Uterus (tissue), 4 donors: Measurements from ENCODE around the gene DUSP8. TPM values are rescaled to one million over a fixed set of nuclear protein-coding genes. Genes with fewer than 3 reads are reported as not detected.

ENCODE experiments used
- DNase-seq, 2 donors: peaks; one replicate each; pipeline ENCODE4 v3.0.0-alpha.2; 2019 to 2020
- H3K27ac ChIP-seq, 2 donors: fragments of 200-600 bp; sonication (generic); 1 replicate in 1 of 2; 2 replicates in 1 of 2; pipeline ENCODE4 v1.5.1; 2016 to 2018
- H3K27me3 ChIP-seq, 2 donors: fragments of 200-600 bp; sonication (generic); one replicate each; pipeline ENCODE4 v1.5.1; 2018 to 2019; ENCODE audit warnings: control low read depth in 1 of 2
- H3K36me3 ChIP-seq, 2 donors: fragments of 200-600 bp; sonication (generic); one replicate each; pipeline ENCODE4 v1.5.1; 2019; ENCODE audit warnings: control low read depth in 1 of 2
- H3K4me1 ChIP-seq, 2 donors: fragments of 200-600 bp; sonication (generic); one replicate each; pipeline ENCODE4 v1.5.1; 2018 to 2019; ENCODE audit warnings: control low read depth in 1 of 2
- H3K4me3 ChIP-seq, 2 donors: fragments of 200-600 bp; sonication (generic); 1 replicate in 1 of 2; 2 replicates in 1 of 2; pipeline ENCODE4 v1.5.1; 2018 to 2019; ENCODE audit warnings: mild to moderate bottlenecking in 1 of 2
- H3K9me3 ChIP-seq, 2 donors: fragments of 200-600 bp; sonication (generic); one replicate each; pipeline ENCODE4 v1.5.1; 2019; ENCODE audit warnings: control low read depth in 1 of 2
- CTCF ChIP-seq, 4 experiments: fragments of 200-600 bp in 2 of 4; fragments of 450-650 bp in 2 of 4; sonication (generic) in 2 of 4; IDR thresholded peaks; one replicate each; pipeline ENCODE4 v1.5.1; 2016 to 2019; ENCODE audit warnings: antibody characterized with exemption in 4 of 4, mild to moderate bottlenecking in 2 of 4, moderate library complexity in 1 of 4
- POLR2A ChIP-seq, 2 donors: fragments of 450-650 bp; IDR thresholded peaks; one replicate each; pipeline ENCODE4 v1.6.1; 2016; ENCODE audit warnings: antibody characterized with exemption in 2 of 2, mild to moderate bottlenecking in 1 of 2, moderate library complexity in 1 of 2
- intact Hi-C: fragments of 100-400 bp; cut with DNase I; formaldehyde crosslinking; loops from one replicate; pipeline ENCODE4 v1.15.1; 2023; ENCODE audit warnings: low total_unique reads
- total RNA-seq, 4 donors: library from RNA; depleted of rRNA in 3 of 4; stranded (reverse); fragments of >200 nt in 3 of 4; gene quantifications; one replicate each; pipeline versions ENCODE4 v1.1.0 to v1.2.4, GENCODE V29; 2014 to 2023
- donor health status: DM: yes; HTN: yes; CAD: no.

Gene DUSP8
- total RNA-seq, 4 donors from 2014 or later = under 0.01 to 21.7 (median 3.1) TPM

GRCh38 chr11:1520209-1520662 is 51.8 kb downstream of the DUSP8 start:
- no peaks in the 10 kb centered on the region for H3K9me3 ChIP-seq
- intact Hi-C loops = no loop called here
- no peaks in the 10 kb centered on the region for H3K36me3 ChIP-seq
- H3K27me3 ChIP-seq = no peaks in the 10 kb centered on the region
- H3K4me3 ChIP-seq = no peak overlapping the region
- DNase-seq = no peak
- no peak overlapping the region for H3K27ac ChIP-seq
- peaks cover 6 to 9% of the 10 kb centered on the region in 2 donors for H3K4me1 ChIP-seq
- no peak for TF ChIP-seq CTCF (IDR thresholded peaks at IDR 0.05)
- no peak for TF ChIP-seq POLR2A (IDR thresholded peaks at IDR 0.05)

GRCh38 chr11:1519028-1520010 is 52.8 kb downstream of the DUSP8 start:
- Histone ChIP-seq H3K4me3 (no peak overlapping the region), H3K27me3 (no peaks in the 10 kb centered on the region), H3K9me3 (no peaks in the 10 kb centered on the region), H3K36me3 (no peaks in the 10 kb centered on the region), H3K27ac (no peak overlapping the region), H3K4me1 (peaks cover 9 to 18% of the 10 kb centered on the region in 2 donors)
- TF ChIP-seq CTCF (IDR thresholded peaks at IDR 0.05) (no peak), POLR2A (IDR thresholded peaks at IDR 0.05) (no peak)
- DNase-seq = no peak
- intact Hi-C loops = loop anchor here (10.0 kb wide), 1 partner anchor 315 kb away; no protein-coding TSS in a partner anchor

- Histone ChIP-seq H3K4me3 (no peak overlapping the region), H3K4me1 (peaks cover 9 to 23% of the 10 kb centered on the region in 2 donors), H3K36me3 (no peaks in the 10 kb centered on the region), H3K27me3 (no peaks in the 10 kb centered on the region), H3K27ac (no peak overlapping the region), H3K9me3 (no peaks in the 10 kb centered on the region)
- TF ChIP-seq CTCF (IDR thresholded peaks at IDR 0.05) (no peak), POLR2A (IDR thresholded peaks at IDR 0.05) (no peak)
- intact Hi-C loops = loop anchor here (10.0 kb wide), 1 partner anchor 314 kb away; no protein-coding TSS in a partner anchor
- no peak for DNase-seq
Observed at GRCh38 chr11:1518301-1518700, 53.8 kb downstream of the DUSP8 start.

- Histone ChIP-seq H3K36me3 (no peaks in the 10 kb centered on the region), H3K27me3 (no peaks in the 10 kb centered on the region), H3K9me3 (no peaks in the 10 kb centered on the region), H3K4me1 (peaks cover 9 to 23% of the 10 kb centered on the region in 2 donors), H3K4me3 (no peak overlapping the region), H3K27ac (no peak overlapping the region)
- no peak for DNase-seq
- TF ChIP-seq POLR2A (IDR thresholded peaks at IDR 0.05) (no peak), CTCF (IDR thresholded peaks at IDR 0.05) (no peak)
- intact Hi-C loops = loop anchor here (10.0 kb wide), 1 partner anchor 313 kb away; no protein-coding TSS in a partner anchor
Observed at GRCh38 chr11:1517117-1518005, 54.7 kb downstream of the DUSP8 start.
